Measurements from ENCODE around the gene MGAT3. TPM values are rescaled to one million over a fixed set of nuclear protein-coding genes. Genes with fewer than 3 reads are reported as not detected.

MGAT3 gene
- polyA plus RNA-seq, 10 donors, result 3.3 to 9.3 (median 3.9) TPM

DNA sequence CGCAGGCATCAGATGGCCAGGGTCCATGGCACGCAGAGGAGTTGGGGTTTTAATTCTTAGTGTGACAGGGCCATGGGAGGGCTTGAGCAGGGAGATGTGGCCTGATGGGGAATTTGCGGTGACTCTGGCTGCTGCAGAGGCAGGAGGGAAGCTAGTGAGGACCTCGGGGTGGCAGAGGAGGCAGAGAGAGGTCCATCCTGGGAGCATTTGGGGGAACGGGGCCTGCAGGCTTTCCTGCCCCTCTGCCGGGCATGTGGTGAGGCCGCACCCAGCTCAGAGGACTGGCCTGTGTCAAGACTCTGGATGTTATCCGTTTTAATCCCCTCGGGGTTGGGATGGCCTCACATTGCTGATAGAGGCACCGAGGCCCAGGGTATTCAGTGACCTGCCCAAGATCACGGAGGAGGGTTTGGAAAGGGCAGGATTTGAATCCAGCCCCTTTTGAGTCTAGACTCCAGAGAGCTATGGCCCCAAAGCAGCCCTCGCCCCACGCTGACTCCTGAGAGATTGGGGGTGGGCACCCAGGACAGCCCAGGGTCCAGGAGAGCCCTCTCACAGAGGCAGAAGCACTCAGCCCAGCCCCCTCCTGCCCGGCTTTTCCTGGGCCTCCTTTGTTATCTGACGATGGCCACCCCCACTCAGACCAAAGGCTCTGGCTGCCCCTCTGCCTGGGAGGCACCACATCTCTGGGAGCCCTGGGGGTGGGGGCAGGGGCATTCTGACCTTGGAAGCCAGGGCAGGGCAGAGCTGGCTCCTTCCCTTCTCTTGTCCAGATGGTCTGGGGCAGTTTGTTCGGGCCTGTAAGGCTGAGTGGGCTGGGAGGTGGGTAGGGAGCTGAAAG lies 13.9 kb downstream of the MGAT3 start:
- no peak for DNase-seq

DNA sequence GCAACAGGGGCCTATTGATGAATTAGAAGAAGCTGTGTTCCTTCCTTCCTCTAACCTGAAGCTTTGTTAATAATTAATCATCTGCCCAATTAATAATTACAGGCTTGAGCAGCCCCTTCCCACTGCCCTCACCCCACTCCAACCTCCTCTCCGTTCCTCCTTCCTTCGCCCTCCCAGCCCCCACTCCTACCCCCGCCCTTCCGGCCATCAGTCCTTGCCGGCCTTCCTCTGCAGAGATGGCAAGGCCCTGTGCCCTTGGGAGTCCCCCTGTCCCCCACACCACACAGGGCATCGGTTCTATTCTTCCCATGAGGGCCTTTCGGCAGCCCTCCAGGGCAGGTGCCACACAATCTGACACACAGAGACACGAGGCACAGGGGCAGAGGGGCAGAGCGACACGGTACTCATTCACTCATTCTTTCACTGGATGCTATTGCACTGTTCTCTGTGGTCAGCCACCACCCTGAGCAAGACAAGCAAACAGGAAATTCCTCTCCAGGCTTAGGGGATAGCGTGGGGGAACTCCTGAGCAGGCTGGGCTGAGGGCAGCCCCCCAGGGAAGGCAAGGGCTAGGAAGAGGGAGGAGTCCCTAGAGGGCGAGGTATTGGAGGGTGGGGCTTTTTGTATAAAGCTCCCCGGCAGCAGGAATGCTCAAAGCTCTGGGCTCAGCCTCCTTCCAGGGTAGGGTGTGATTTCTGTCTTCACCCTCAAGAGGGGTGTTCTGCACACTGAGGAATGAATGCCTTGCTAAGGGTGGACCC lies 14.7 kb downstream of the MGAT3 start:
- no peak for DNase-seq

DNA sequence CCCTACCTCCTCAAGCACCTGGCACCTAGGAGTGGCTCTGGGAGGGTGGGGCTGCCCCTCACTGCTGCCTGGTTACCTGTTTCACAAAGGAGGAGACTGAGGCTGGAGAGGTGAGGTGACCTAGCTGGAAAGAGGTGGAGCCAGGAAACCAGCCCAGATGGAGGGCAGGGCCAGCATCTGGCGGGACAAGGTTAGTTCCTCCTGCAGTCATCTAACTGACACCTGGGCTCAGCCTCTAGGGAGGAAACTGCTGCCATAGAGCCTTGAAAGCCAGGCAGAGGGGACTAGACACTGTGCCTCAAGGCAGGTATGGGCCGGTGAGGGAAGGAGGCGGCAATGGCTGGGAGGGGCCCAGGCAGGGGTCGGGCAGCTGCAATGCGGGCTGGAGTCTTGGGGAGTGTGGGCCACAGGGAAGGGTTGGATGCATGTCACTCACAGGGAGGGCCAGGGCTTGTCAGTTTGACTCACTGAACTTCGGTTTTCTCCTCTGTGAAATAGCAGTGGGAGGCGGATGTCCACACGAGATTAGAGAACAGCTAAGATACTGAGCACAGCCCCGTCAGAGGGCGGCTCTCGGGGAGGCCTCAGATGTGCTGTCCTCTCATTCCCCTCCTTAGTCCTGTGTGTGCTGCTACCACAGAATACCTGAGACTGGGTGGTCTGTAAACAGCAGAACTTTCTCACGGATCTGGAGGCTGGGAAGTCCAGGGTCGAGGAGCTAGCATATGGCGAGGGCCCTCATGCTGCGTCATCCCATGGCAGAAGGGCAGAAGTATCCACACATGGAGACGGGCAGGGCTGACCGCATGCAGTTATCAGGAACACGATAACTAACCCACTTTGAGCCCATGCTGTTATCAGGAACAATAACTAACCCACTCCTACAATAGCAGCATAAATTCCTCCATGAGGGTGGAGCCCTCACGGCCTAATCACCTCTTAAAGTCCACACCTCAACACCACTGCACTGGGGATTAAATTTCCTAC lies 16.1 kb downstream of the MGAT3 start:
- DNase-seq, result no peak

DNA sequence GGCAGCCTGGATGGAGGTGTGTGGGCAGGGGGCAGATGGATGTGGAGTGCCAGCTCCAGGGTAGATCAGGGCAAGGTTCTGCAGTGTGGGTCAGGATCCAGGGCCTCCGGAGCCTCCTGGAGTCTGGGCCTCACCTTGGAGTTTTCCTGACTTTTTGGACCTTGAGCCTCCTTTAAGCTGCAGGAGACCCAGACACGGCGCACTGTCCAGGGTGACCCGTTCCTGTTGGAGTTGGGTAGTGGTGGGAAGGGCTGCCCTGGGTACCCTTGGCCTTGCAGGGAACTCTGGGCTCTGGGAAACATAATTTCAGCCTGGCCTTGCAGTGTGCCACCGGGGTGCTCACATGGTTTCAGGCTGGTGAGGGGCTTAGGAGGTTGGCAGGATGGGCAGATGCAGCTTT lies 17.0 kb downstream of the MGAT3 start:
- no peak for DNase-seq

DNA sequence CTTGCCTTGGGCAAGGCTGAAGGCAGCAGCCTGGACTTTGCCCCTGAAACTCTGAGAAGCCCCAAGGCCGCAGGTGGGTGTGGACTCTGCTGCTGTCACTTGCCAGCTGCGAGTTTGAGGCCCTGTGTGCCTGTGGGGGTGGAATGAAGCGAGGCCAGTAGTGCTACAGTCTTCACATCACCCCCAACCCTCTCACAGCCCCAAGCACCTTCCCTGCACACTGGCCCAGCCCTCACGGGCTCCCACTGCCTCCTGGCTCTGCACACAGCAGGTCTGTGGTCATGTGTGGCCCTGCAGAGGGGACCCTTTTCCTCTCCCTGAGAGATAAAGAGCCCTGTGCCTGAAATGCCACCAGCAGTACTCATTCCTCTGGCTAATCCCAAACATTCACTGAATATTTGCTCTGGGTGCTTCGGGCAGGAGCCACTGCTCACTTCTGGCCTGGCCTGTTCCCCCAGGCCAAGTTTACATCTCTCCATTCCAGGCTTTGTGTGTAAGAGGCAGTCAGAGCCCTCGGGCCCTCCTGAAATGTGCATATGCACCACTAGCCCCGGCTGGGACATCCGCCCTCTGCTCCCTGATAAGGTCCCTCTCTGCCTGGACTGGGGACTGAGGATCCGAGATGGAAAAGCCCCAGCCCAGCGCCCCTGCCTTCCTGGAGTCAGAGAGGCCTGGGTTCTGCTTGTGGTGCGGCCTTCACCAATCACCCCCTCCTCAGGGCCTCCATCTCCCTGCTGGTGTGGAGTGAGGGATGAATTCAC lies 17.7 kb downstream of the MGAT3 start:
- peak in 1 of 3 donors; percentile 56 for DNase-seq

DNA sequence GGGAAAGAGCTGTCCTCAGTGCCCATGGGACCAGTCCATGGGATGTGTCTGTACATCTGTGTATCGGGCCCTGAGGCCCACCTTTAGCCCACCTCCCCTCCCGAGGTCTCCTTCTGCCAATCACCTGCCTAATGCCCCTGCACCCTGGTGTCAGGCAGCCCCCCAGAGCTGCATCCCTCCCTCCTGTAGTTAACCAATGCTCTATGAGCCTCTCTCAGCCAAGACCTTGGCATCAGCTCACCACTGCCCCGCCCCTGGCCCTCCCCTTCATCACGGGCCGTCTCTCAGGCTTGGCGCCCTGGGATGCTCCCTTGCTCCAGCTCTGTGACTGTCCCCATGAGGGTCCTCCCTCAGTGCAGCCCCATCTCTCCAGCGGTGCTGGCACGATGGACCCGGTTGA lies 18.5 kb downstream of the MGAT3 start:
- no peak for DNase-seq

DNA sequence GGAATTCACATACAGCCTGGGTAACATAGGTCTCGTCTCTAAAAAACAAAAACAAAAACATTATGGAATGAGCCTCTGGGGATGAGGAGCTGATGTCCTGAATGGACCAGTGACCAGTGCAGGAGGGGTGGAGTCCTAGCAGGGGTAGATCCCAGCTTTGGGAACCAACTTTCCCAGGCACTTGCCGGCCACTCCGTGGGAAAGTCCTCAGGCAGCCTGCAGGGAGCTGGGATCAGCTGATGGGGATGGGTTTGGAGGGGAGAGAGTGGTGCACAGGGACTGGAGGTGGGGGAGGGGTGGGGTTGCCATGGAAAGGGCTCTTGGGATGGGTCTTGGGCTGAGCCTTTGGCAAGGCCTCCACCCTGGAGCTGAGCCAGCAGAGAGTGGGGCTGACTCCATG lies 19.1 kb downstream of the MGAT3 start:
- no peak for DNase-seq

DNA sequence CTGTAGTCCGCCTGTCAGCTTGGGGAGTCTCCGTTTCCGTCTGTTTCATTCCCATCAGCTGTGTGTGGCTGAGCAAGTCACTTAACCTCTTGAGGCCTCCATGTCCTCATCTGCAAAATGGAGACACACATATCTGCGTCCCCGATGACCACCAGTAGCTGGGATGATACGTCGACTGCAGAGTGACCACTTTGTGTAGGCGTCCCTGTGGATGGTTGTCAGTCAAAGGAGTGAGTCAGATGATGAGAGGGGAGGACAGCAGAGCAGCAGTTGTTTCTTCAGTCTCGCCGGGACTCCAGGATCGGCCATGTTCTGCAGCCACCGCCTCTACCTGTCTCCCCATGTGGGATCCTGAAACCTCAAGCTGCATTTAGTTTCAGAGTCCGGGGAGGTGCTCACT lies 19.9 kb downstream of the MGAT3 start:
- DNase-seq, result no peak

DNA sequence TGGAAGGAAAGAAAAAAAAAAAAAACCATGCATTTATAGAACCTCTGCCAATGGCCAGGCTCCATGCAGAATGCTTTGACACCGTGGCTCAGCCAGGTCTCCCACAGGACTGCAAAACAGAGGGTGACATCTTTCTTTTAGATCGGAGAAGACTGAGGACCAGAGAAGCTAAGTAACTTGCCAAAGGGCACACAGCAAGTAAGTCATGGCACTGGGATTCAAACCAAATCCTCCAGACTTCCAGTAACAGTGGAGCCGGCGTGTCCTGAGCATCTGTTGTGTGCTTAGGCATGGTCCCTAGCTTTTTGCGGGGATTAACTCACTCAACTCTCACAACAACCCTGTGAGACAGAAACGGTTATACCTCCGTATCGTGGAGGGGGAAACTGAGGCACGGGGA lies 20.7 kb downstream of the MGAT3 start:
- no peak for DNase-seq

DNA sequence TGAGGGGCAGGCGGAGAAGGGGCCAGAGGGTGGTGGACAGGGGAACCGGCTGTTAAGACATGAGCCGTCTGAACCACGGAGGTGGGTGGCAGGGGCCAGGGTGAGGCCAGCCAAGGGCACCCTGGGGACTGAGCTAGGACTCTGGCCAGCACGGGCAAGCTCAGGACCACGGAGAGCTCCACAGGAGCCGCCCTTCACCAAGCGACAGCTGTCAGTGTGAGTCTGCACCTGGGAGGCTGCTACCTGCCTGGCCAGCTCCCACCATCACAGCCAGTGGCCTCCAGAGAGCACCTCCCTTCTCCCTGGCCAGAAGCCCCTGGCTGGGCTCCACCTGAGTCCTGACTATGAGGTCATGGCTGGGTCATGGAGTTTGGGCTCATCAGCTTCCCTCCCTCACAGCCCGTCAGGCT lies 21.6 kb downstream of the MGAT3 start:
- no peak for DNase-seq

DNA sequence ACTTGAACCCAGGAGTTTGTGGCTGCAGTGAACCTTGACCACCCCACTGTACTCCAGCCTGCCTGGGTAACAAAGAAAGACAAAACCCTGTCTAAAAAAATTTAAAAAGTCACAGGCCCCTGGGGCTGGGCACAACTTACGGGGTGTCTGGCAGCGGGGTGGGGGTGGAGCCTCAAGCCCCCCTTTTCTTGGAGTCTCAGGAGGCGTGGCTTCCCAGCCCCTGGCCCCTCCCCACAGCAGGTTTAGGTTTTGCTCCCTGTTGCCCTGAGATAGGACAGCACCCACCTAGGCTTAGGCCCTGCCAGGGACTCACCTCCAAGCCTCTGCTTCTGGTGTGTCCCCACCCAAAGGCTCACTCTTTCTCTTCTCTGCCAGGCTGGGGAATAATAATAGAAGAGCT lies 22.4 kb downstream of the MGAT3 start:
- no peak for DNase-seq

DNA sequence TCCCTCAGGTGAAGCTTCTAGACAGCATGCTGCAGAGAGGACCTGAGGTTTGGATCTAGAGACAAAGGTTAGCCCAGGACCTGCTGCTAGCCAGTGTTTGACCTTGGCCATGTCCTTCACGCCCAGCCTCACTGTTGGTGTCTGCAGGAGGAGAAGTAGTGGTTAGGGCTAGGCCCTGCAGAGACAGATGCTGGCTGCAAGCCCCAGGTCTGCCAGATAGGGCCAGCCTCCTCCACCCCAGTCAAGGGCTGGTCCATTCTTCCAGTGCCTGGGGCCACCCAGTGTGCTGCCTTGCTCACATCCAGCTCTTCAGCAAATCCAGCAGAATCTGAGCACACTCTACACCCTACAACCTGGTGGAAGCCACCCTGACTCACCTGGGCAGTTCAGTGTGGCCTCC lies 23.7 kb downstream of the MGAT3 start:
- DNase-seq, result no peak

DNA sequence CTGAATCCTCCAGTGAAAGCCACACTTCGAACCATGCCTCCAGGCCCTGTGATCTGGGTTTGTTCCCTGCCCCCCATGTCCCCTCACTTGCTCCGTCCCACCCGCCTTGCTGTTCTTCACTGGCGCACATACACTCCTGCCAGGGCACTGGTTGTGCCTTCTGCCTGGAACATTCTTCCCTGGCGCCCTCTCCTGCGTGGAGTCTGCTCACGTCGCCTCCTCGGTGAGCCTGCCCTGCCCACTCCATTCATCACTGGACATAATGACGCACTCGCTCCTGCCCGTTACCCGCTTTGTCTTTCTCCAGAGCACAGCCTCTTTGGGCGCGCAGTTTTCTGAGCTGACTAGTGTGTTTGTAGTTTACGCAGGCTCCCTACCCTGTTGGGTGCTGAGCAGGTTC lies 24.2 kb downstream of the MGAT3 start:
- no peak for DNase-seq

DNA sequence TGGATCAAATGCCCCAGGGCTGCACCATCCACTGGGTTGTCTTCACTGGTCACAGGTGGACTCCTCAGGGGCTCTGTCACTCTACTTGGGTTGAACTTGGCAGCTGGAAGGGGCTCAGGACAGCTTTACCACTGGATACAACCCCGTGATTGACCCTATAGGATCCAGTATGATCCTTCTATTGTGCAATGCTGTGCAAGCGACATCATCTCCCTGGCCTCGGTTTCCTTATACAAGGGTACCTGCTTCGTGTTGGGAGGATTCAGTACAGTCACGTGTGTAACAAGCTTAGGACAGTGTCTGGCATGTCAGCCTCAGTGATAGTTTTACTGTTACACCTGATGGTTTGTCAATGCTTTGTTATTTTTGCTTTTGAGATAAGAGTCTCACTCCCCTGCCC lies 24.8 kb downstream of the MGAT3 start:
- DNase-seq, result no peak

DNA sequence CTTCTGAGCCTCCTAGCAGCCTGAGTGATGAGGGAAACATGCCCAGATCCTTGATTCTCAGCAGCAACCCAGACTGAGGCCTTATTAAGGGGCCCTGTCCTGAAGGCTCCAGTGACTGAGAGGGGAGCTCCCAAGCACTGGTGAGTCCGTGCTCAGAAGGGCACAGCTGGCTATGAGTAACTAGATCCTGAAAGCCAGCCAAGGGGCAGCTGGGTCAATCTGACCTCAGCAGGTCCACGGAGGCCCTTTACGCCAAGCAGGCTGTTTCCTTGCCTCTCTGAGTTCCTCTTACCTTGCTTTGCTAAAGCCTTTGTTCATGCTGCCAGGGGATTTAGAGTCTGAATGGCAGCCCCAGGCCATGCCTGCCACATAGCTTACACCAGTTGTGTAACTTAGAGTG lies 26.0 kb downstream of the MGAT3 start:
- no peak for DNase-seq

DNA sequence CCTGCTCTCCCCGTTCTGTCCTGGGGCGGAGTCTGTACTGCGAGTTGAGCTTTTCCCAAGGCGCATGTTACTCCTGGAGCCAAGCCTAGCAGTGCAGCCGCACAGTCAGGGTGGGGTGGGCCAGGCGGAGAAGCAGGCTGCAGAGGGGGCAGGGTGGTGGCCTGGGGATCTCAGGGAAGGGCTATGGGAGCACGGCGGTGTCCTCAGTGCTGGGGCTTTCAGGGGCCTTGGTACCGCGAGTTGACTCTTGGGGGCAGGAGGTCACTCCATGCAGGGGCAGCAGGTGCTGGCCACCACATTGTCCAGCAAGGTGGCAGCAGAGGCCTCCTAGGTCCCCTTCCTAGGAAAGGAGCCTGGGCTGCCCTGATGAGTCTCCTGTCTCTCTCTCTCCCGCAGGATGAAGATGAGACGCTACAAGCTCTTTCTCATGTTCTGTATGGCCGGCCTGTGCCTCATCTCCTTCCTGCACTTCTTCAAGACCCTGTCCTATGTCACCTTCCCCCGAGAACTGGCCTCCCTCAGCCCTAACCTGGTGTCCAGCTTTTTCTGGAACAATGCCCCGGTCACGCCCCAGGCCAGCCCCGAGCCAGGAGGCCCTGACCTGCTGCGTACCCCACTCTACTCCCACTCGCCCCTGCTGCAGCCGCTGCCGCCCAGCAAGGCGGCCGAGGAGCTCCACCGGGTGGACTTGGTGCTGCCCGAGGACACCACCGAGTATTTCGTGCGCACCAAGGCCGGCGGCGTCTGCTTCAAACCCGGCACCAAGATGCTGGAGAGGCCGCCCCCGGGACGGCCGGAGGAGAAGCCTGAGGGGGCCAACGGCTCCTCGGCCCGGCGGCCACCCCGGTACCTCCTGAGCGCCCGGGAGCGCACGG lies 30.4 kb downstream of the MGAT3 start:
- peak in 1 of 3 donors; percentile 54 for DNase-seq

DNA sequence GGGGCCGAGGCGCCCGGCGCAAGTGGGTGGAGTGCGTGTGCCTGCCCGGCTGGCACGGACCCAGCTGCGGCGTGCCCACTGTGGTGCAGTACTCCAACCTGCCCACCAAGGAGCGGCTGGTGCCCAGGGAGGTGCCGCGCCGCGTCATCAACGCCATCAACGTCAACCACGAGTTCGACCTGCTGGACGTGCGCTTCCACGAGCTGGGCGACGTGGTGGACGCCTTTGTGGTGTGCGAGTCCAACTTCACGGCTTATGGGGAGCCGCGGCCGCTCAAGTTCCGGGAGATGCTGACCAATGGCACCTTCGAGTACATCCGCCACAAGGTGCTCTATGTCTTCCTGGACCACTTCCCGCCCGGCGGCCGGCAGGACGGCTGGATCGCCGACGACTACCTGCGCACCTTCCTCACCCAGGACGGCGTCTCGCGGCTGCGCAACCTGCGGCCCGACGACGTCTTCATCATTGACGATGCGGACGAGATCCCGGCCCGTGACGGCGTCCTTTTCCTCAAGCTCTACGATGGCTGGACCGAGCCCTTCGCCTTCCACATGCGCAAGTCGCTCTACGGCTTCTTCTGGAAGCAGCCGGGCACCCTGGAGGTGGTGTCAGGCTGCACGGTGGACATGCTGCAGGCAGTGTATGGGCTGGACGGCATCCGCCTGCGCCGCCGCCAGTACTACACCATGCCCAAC lies 31.2 kb downstream of the MGAT3 start:
- no peak for DNase-seq

DNA sequence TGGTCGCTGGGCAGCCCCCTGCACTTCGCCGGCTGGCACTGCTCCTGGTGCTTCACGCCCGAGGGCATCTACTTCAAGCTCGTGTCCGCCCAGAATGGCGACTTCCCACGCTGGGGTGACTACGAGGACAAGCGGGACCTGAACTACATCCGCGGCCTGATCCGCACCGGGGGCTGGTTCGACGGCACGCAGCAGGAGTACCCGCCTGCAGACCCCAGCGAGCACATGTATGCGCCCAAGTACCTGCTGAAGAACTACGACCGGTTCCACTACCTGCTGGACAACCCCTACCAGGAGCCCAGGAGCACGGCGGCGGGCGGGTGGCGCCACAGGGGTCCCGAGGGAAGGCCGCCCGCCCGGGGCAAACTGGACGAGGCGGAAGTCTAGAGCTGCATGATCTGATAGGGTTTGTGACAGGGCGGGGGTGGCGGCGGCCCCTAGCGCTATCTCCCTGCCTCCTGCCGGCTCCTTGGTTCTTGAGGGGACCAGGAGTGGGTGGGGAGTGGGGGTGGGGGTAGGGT lies 31.8 kb downstream of the MGAT3 start:
- no peak for DNase-seq
